ENCODE results near the gene SLC6A3.

GRCh38 chr5:1421521-1422341 lies 23.5 kb downstream of the SLC6A3 start:
- TF ChIP-seq, protein P1, sequence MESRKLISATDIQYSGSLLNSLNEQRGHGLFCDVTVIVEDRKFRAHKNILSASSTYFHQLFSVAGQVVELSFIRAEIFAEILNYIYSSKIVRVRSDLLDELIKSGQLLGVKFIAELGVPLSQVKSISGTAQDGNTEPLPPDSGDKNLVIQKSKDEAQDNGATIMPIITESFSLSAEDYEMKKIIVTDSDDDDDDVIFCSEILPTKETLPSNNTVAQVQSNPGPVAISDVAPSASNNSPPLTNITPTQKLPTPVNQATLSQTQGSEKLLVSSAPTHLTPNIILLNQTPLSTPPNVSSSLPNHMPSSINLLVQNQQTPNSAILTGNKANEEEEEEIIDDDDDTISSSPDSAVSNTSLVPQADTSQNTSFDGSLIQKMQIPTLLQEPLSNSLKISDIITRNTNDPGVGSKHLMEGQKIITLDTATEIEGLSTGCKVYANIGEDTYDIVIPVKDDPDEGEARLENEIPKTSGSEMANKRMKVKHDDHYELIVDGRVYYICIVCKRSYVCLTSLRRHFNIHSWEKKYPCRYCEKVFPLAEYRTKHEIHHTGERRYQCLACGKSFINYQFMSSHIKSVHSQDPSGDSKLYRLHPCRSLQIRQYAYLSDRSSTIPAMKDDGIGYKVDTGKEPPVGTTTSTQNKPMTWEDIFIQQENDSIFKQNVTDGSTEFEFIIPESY (CRISPR knock-in tag; IDR thresholded peaks at IDR 0.05): no peak
- TF ChIP-seq KDM1A (CRISPR knock-in tag; IDR thresholded peaks at IDR 0.05) (no peak), CEBPB (IDR thresholded peaks at IDR 0.05; ENCODE audit: borderline replicate concordance, low read depth, low read length) (no peak), SP2 (CRISPR knock-in tag; IDR thresholded peaks at IDR 0.05) (no peak), ZNF883 (CRISPR knock-in tag; IDR thresholded peaks at IDR 0.05; ENCODE audit: not compliant biosample characterization) (no peak), HNRNPLL (IDR thresholded peaks at IDR 0.05; ENCODE audit: low read depth, low read length, poor library complexity, severe bottlenecking) (no peak), DMAP1 (CRISPR knock-in tag; IDR thresholded peaks at IDR 0.05) (no peak), CTCF (CRISPR knock-in tag; IDR thresholded peaks at IDR 0.05) (no peak)
- TF ChIP-seq, protein P2, sequence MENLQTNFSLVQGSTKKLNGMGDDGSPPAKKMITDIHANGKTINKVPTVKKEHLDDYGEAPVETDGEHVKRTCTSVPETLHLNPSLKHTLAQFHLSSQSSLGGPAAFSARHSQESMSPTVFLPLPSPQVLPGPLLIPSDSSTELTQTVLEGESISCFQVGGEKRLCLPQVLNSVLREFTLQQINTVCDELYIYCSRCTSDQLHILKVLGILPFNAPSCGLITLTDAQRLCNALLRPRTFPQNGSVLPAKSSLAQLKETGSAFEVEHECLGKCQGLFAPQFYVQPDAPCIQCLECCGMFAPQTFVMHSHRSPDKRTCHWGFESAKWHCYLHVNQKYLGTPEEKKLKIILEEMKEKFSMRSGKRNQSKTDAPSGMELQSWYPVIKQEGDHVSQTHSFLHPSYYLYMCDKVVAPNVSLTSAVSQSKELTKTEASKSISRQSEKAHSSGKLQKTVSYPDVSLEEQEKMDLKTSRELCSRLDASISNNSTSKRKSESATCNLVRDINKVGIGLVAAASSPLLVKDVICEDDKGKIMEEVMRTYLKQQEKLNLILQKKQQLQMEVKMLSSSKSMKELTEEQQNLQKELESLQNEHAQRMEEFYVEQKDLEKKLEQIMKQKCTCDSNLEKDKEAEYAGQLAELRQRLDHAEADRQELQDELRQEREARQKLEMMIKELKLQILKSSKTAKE (CRISPR knock-in tag; IDR thresholded peaks at IDR 0.05; ENCODE audit: borderline replicate concordance): no peak
